HepG2 (cell line): ENCODE measurements around the gene SHTN1. TPM values are rescaled to one million over a fixed set of nuclear protein-coding genes. Genes with fewer than 3 reads are reported as not detected.

Experiments
- ATAC-seq: fragments of 200-7000 bp; cut with Tn5 transposase; 3 replicates; pipeline ENCODE4 v1.9.1; 2020; ENCODE audit warnings: mild to moderate bottlenecking, moderate library complexity
- BruUV-seq: library from RNA; stranded (reverse); fragments of 400-500 nt; replicated peaks from 2 replicates; lab custom pipeline; 2021; lab: Mats Ljungman, UMichigan
- CTCF ChIA-PET: fragments of 300-600 bp; formaldehyde crosslinking; extraction: SDS; loops from one replicate; lab custom pipeline; 2021; ENCODE audit warnings: low total read pairs, inconsistent platforms, low intra/inter-chr PET ratio; lab: Yijun Ruan, JAX
- POLR2A ChIA-PET: fragments of 350-600 bp; sonication (Branson Sonifier 250); formaldehyde crosslinking; loops from one replicate; lab custom pipeline; 2020; ENCODE audit warnings: antibody characterized with exemption, inconsistent platforms; lab: Yijun Ruan, JAX
- DNase-seq: peaks from one replicate; pipeline ENCODE4 v3.0.0-alpha.2; 2015; ENCODE audit warnings: low spot score
- FAIRE-seq: peaks from 3 replicates; lab custom pipeline; 2011; peaks lifted over from hg19 to GRCh38; lab: Jason Lieb, UNC
- H2AFZ ChIP-seq: one replicate; pipeline ENCODE4 v1.6.1; 2011; ENCODE audit warnings: low read length, inconsistent platforms
- H3K27ac ChIP-seq: fragments of 300-600 bp; 3 replicates; pipeline ENCODE4 v1.8.0; 2011; ENCODE audit warnings: mixed run types, mild to moderate bottlenecking, mixed read lengths, low read length, inconsistent platforms; ENCODE audit not compliant: insufficient read depth; ENCODE audit errors: extremely low read length
- H3K27me3 ChIP-seq, 2 experiments: fragments of 200-600 bp in 1 of 2; 2 replicates in 1 of 2; 3 replicates in 1 of 2; pipeline versions ENCODE4 v1.6.0 to v1.8.0; 2011; ENCODE audit warnings: low read length in 2 of 2, mild to moderate bottlenecking in 2 of 2, moderate library complexity in 2 of 2, inconsistent platforms in 1 of 2; ENCODE audit not compliant: insufficient read depth in 2 of 2, control insufficient read depth in 1 of 2
- H3K36me3 ChIP-seq, 2 experiments: fragments of 200-600 bp in 1 of 2; replicated peaks in 1 of 2; 2 replicates in 1 of 2; 3 replicates in 1 of 2; pipeline versions ENCODE4 v1.5.1 to v1.8.0; 2011; ENCODE audit warnings: low read length in 2 of 2, inconsistent platforms in 1 of 2; ENCODE audit not compliant: insufficient read depth in 2 of 2, control insufficient read depth in 1 of 2
- H3K4me1 ChIP-seq: 2 replicates; pipeline ENCODE4 v1.5.1; 2012; ENCODE audit warnings: low read length, inconsistent platforms; ENCODE audit not compliant: insufficient read depth
- H3K4me2 ChIP-seq: 2 replicates; pipeline ENCODE4 v1.6.0; 2011; ENCODE audit warnings: low read depth, low read length, inconsistent platforms
- H3K4me3 ChIP-seq, 3 experiments: fragments of 200-600 bp in 1 of 3; sonication (generic), shearing (Covaris generic) in 1 of 3; replicated peaks in 1 of 3; 2 replicates each; pipeline ENCODE4 v1.5.1; 2011 to 2016; ENCODE audit warnings: low read length in 3 of 3, inconsistent platforms in 2 of 3, low read depth in 2 of 3, mild to moderate bottlenecking in 2 of 3, control low read depth in 1 of 3, mixed read lengths in 1 of 3; ENCODE audit not compliant: insufficient read depth in 1 of 3
- H3K79me2 ChIP-seq: one replicate; pipeline ENCODE4 v1.6.1; 2011; ENCODE audit warnings: low read length, inconsistent platforms; ENCODE audit not compliant: insufficient read depth
- H3K9ac ChIP-seq: 2 replicates; pipeline ENCODE4 v1.6.0; 2011; ENCODE audit warnings: mild to moderate bottlenecking, low read depth, low read length, inconsistent platforms; ENCODE audit not compliant: insufficient read depth
- H3K9me3 ChIP-seq: 2 replicates; pipeline ENCODE4 v1.5.1; 2012; ENCODE audit warnings: mild to moderate bottlenecking, low read length
- H4K20me1 ChIP-seq: 2 replicates; pipeline ENCODE4 v1.6.0; 2011; ENCODE audit warnings: inconsistent platforms, mild to moderate bottlenecking, low read length, moderate library complexity; ENCODE audit not compliant: insufficient read depth
- ATF7 ChIP-seq, 2 experiments: fragments of 450-650 bp in 1 of 2; sonication (generic) in 1 of 2; formaldehyde crosslinking in 1 of 2; IDR thresholded peaks; 2 replicates each; pipeline versions ENCODE4 v1.4.0 to v1.6.1; 2016 to 2020; ENCODE audit warnings: antibody characterized with exemption in 1 of 2, mild to moderate bottlenecking in 1 of 2, missing genetic modification reagents in 1 of 2
- CENPT ChIP-seq: sonication (generic); formaldehyde crosslinking; IDR thresholded peaks from 2 replicates; pipeline ENCODE4 v1.8.0; 2022; ENCODE audit warnings: low read depth, mild to moderate bottlenecking, moderate library complexity, missing genetic modification reagents
- HNF4G ChIP-seq, 2 experiments: sonication (generic) in 1 of 2; formaldehyde crosslinking in 1 of 2; IDR thresholded peaks; 2 replicates each; pipeline versions ENCODE4 v1.4.0 to v1.6.1; 2011 to 2020; ENCODE audit warnings: borderline replicate concordance in 2 of 2, low read depth in 2 of 2, mild to moderate bottlenecking in 2 of 2, low read length in 1 of 2, missing genetic modification reagents in 1 of 2, moderate library complexity in 1 of 2
- NFRKB ChIP-seq: fragments of 450-650 bp; IDR thresholded peaks from 2 replicates; pipeline ENCODE4 v1.6.1; 2017
- ONECUT2 ChIP-seq: sonication (generic); formaldehyde crosslinking; IDR thresholded peaks from 2 replicates; pipeline ENCODE4 v1.4.0; 2020; ENCODE audit warnings: missing genetic modification reagents
- PPARG ChIP-seq: conservative IDR thresholded peaks from 2 replicates; pipeline ENCODE4 v1.6.1; 2016; ENCODE audit warnings: missing biosample characterization, missing genetic modification reagents
- PRMT3 ChIP-seq: sonication (generic); formaldehyde crosslinking; IDR thresholded peaks from 2 replicates; pipeline ENCODE4 v1.8.1; 2022; ENCODE audit warnings: low read depth, mild to moderate bottlenecking, moderate library complexity, missing genetic modification reagents, borderline replicate concordance
- RFX5 ChIP-seq: IDR thresholded peaks from 2 replicates; pipeline ENCODE4 v1.6.1; 2011; ENCODE audit warnings: low read depth, low read length, improper control_type of control experiment
- SMC3 ChIP-seq: IDR thresholded peaks from 2 replicates; pipeline ENCODE4 v1.6.1; 2011; ENCODE audit warnings: low read length, improper control_type of control experiment
- TSC22D2 ChIP-seq: sonication (generic); formaldehyde crosslinking; IDR thresholded peaks from 2 replicates; pipeline ENCODE4 v1.5.1; 2020; ENCODE audit warnings: missing genetic modification reagents, mild to moderate bottlenecking, borderline replicate concordance
- ZBTB1 ChIP-seq: sonication (generic); formaldehyde crosslinking; IDR thresholded peaks from 2 replicates; pipeline ENCODE4 v1.4.0; 2020; ENCODE audit warnings: missing genetic modification reagents, borderline replicate concordance
- ZNF431 ChIP-seq: sonication (generic); formaldehyde crosslinking; IDR thresholded peaks from 2 replicates; pipeline ENCODE4 v1.9.0; 2022; ENCODE audit warnings: missing genetic modification reagents, low read depth, mild to moderate bottlenecking, borderline replicate concordance
- ZNF563 ChIP-seq: sonication (generic); formaldehyde crosslinking; IDR thresholded peaks from 2 replicates; pipeline ENCODE4 v1.8.0; 2022; ENCODE audit warnings: mild to moderate bottlenecking, moderate library complexity, missing genetic modification reagents
- ZNF703 ChIP-seq: sonication (generic); formaldehyde crosslinking; IDR thresholded peaks from 2 replicates; pipeline ENCODE4 v1.5.1; 2020; ENCODE audit warnings: missing genetic modification reagents, mild to moderate bottlenecking, moderate library complexity, borderline replicate concordance
- ZNF790 ChIP-seq: sonication (generic); formaldehyde crosslinking; IDR thresholded peaks from 2 replicates; pipeline ENCODE4 v1.8.0; 2022; ENCODE audit warnings: missing genetic modification reagents, mild to moderate bottlenecking, borderline replicate concordance
- WGBS: methylation state at CpG from one replicate; pipeline ENCODE4 v1.1.6; 2017; ENCODE audit warnings: low lambda C conversion rate; 5-methylcytosine and 5-hydroxymethylcytosine counted together
- in situ Hi-C: cut with HindIII; loops from 2 replicates; pipeline ENCODE4 v1.10.0; 2017; ENCODE audit warnings: low pct_unique_long_range_greater_than_20kb; ENCODE audit not compliant: extremely low pct_ligation_motif_present
- intact Hi-C: fragments of 100-400 bp; cut with micrococcal nuclease; formaldehyde crosslinking; loops from one replicate; pipeline ENCODE4 v1.10.0; 2022; ENCODE audit not compliant: unreplicated experiment
- polyA plus RNA-seq, 8 experiments: library from polyadenylated mRNA; depleted of rRNA in 3 of 8; stranded (reverse) in 7 of 8; unstranded in 1 of 8; fragments of >200 nt; fragmentation: Illumina TruSeq in 4 of 8; extraction: Trizol in 4 of 8; gene quantifications; 2 replicates each; pipeline versions ENCODE4 v1.2.1 to v1.2.3, GENCODE V29; 2011 to 2016; ENCODE audit warnings: low read depth in 4 of 8, missing spikeins in 1 of 8, mixed read lengths in 1 of 8; ENCODE audit not compliant: insufficient read depth in 1 of 8
- total RNA-seq, 5 experiments: library from RNA; depleted of rRNA; stranded (reverse); fragments of >200 nt; fragmentation: Illumina TruSeq; extraction: Trizol; gene quantifications; 2 replicates each; pipeline ENCODE4 v1.2.3, GENCODE V29; 2016; ENCODE audit warnings: low read depth in 1 of 5
- TF ChIP-seq, protein P1 (sequence below): sonication (generic); formaldehyde crosslinking; conservative IDR thresholded peaks from 2 replicates; pipeline ENCODE4 v1.4.0; 2020; ENCODE audit warnings: mild to moderate bottlenecking, missing genetic modification reagents, moderate library complexity
- TF ChIP-seq, protein P2 (sequence below): sonication (generic); formaldehyde crosslinking; IDR thresholded peaks from 2 replicates; pipeline ENCODE4 v1.4.0; 2020; ENCODE audit warnings: missing genetic modification reagents

Gene SHTN1
- total and polyA plus RNA-seq, 2 of the 13 experiments (the other 11 are each of a cell fraction or from before 2014, with no cell fraction given), result 11.3 to 15.6 TPM

GRCh38 chr10:116893686-116894037, 111.3 kb downstream of the SHTN1 start (continued):
- TF ChIP-seq, protein P1, sequence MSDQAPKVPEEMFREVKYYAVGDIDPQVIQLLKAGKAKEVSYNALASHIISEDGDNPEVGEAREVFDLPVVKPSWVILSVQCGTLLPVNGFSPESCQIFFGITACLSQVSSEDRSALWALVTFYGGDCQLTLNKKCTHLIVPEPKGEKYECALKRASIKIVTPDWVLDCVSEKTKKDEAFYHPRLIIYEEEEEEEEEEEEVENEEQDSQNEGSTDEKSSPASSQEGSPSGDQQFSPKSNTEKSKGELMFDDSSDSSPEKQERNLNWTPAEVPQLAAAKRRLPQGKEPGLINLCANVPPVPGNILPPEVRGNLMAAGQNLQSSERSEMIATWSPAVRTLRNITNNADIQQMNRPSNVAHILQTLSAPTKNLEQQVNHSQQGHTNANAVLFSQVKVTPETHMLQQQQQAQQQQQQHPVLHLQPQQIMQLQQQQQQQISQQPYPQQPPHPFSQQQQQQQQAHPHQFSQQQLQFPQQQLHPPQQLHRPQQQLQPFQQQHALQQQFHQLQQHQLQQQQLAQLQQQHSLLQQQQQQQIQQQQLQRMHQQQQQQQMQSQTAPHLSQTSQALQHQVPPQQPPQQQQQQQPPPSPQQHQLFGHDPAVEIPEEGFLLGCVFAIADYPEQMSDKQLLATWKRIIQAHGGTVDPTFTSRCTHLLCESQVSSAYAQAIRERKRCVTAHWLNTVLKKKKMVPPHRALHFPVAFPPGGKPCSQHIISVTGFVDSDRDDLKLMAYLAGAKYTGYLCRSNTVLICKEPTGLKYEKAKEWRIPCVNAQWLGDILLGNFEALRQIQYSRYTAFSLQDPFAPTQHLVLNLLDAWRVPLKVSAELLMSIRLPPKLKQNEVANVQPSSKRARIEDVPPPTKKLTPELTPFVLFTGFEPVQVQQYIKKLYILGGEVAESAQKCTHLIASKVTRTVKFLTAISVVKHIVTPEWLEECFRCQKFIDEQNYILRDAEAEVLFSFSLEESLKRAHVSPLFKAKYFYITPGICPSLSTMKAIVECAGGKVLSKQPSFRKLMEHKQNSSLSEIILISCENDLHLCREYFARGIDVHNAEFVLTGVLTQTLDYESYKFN (CRISPR knock-in tag), result no peak

DNA sequence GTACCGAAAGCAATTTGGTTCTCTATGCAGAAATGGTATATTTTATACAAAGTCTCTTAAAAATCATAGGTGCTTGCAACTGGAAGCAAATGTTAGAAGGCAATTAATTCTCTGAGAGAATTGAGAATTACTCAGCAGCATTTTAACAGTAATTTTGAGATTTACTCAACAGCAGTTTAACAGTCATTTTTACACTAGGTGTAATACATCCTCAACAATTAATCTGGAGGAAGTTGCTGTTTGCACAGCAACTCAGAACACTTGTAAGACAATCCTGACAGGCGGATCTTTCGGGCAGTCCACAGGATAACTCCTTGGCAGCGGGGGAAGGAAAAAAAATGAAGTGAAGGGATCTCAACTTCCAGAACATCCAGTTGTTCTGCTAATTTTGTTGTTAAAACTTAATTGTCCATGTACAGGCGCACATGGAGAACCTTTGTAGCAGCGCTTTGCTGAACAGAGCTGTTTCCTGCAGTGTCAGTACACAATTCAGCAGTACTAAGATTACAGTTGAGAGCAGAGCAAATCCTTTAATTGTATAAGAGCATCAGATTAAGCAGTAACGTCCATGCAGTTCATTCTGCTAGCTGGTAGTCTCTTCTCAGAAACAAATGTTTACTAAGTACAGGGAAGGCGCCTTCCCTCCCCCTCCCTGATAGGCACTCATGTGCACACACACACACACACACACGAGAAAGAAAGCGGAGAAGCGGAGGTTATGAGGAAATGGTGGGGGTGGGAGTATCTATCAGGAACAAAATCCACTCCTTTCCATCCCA, 111.9 kb downstream of the SHTN1 start:
- DNase-seq, result no peak
- H4K20me1 ChIP-seq, result no peaks in the 10 kb centered on the region
- intact Hi-C loops, result no loop called here
- no peak overlapping the region for H2AFZ ChIP-seq
- in situ Hi-C loops, result no loop called here
- peaks cover 0 to 8% of the 10 kb centered on the region in 2 experiments; a peak in 2 of 5 replicates for H3K36me3 ChIP-seq
- no TSS peak for BruUV-seq
- H3K27ac ChIP-seq, result no peak overlapping the region
- H3K9me3 ChIP-seq, result no peaks in the 10 kb centered on the region
- no peak for ATAC-seq
- H3K9ac ChIP-seq, result no peak overlapping the region
- FAIRE-seq, result no peak
- no peaks in the 10 kb centered on the region for H3K27me3 ChIP-seq
- WGBS, result 92% methylated on average over 11 of the region's 11 CpGs
- TF ChIP-seq NFRKB (no peak), ONECUT2 (no peak), ZNF790 (CRISPR knock-in tag) (no peak), RFX5 (no peak), HNF4G (IDR thresholded peaks at IDR 0.05; ENCODE audit: borderline replicate concordance, low read depth, low read length) (no peak), HNF4G (CRISPR knock-in tag; IDR thresholded peaks at IDR 0.05; ENCODE audit: borderline replicate concordance, low read depth) (no peak), ATF7 (IDR thresholded peaks at IDR 0.05) (no peak), ATF7 (CRISPR knock-in tag; IDR thresholded peaks at IDR 0.05) (no peak), TSC22D2 (CRISPR knock-in tag) (no peak), PRMT3 (CRISPR knock-in tag) (no peak), ZBTB1 (no peak), SMC3 (no peak), PPARG (CRISPR knock-in tag) (no peak), ZNF563 (CRISPR knock-in tag) (no peak), ZNF703 (no peak), ZNF431 (CRISPR knock-in tag) (no peak), CENPT (no peak)
- TF ChIP-seq, protein P2, sequence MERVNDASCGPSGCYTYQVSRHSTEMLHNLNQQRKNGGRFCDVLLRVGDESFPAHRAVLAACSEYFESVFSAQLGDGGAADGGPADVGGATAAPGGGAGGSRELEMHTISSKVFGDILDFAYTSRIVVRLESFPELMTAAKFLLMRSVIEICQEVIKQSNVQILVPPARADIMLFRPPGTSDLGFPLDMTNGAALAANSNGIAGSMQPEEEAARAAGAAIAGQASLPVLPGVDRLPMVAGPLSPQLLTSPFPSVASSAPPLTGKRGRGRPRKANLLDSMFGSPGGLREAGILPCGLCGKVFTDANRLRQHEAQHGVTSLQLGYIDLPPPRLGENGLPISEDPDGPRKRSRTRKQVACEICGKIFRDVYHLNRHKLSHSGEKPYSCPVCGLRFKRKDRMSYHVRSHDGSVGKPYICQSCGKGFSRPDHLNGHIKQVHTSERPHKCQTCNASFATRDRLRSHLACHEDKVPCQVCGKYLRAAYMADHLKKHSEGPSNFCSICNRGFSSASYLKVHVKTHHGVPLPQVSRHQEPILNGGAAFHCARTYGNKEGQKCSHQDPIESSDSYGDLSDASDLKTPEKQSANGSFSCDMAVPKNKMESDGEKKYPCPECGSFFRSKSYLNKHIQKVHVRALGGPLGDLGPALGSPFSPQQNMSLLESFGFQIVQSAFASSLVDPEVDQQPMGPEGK (CRISPR knock-in tag), result no peak
- POLR2A ChIA-PET, result no interaction called here
- no peaks in the 10 kb centered on the region for H3K79me2 ChIP-seq
- H3K4me1 ChIP-seq, result no peaks in the 10 kb centered on the region
- H3K4me3 ChIP-seq, result no peak overlapping the region
- no peak overlapping the region for H3K4me2 ChIP-seq
- CTCF ChIA-PET, result no interaction called here
